Measurements from ENCODE around the gene BUB1B.
"Not testable (repeated sequence)": the region's sequence is repeated elsewhere in the genome, so short reads cannot be mapped to it uniquely, and the experiment has no call there.

BUB1B gene

GRCh38 chr15:40136470-40137302 lies 24.2 kb upstream of the BUB1B start:
- DNase-seq (ENCODE audit: low read depth in 3 of 3), result no peak

- no peak for DNase-seq (ENCODE audit: low read depth in 3 of 3)
These were observed 23.3 kb upstream of the BUB1B start for GRCh38 chr15:40137303-40138200.

- not testable (repeated sequence) for DNase-seq (ENCODE audit: low read depth in 3 of 3)
These were observed 22.7 kb upstream of the BUB1B start for GRCh38 chr15:40138201-40138570.

- no peak for DNase-seq (ENCODE audit: low read depth in 3 of 3)
These were observed 18.4 kb upstream of the BUB1B start for GRCh38 chr15:40142428-40142827.

GRCh38 chr15:40146037-40146436 lies 14.8 kb upstream of the BUB1B start:
- DNase-seq (ENCODE audit: low read depth in 3 of 3), result no peak

- DNase-seq (ENCODE audit: low read depth in 3 of 3), result no peak
These were observed 11.5 kb upstream of the BUB1B start for GRCh38 chr15:40149339-40149738.

- no peak for DNase-seq (ENCODE audit: low read depth in 3 of 3)
These were observed 10.5 kb upstream of the BUB1B start for GRCh38 chr15:40150163-40150925.

GRCh38 chr15:40151499-40151898 lies 9.4 kb upstream of the BUB1B start:
- no peak for DNase-seq (ENCODE audit: low read depth in 3 of 3)

- DNase-seq (ENCODE audit: low read depth in 3 of 3), result no peak
These were observed 8.9 kb upstream of the BUB1B start for GRCh38 chr15:40151991-40152390.

GRCh38 chr15:40154821-40155220 lies 6.0 kb upstream of the BUB1B start:
- DNase-seq (ENCODE audit: low read depth in 3 of 3), result not testable (repeated sequence)

- DNase-seq (ENCODE audit: low read depth in 3 of 3), result no peak
These were observed 5.5 kb upstream of the BUB1B start for GRCh38 chr15:40155270-40155910.

- no peak for DNase-seq (ENCODE audit: low read depth in 3 of 3)
These were observed 3.0 kb upstream of the BUB1B start for GRCh38 chr15:40157778-40158447.

- no peak for DNase-seq (ENCODE audit: low read depth in 3 of 3)
These were observed 848 bp upstream of the BUB1B start for GRCh38 chr15:40160021-40160420.

GRCh38 chr15:40161693-40162391 lies 973 bp downstream of the BUB1B start:
- no peak for DNase-seq (ENCODE audit: low read depth in 3 of 3)

GRCh38 chr15:40162552-40162951 lies 1.7 kb downstream of the BUB1B start:
- DNase-seq (ENCODE audit: low read depth in 3 of 3), result no peak

GRCh38 chr15:40163657-40164416 lies 3.0 kb downstream of the BUB1B start:
- no peak for DNase-seq (ENCODE audit: low read depth in 3 of 3)

GRCh38 chr15:40167374-40167773 lies 6.5 kb downstream of the BUB1B start:
- not testable (repeated sequence) for DNase-seq (ENCODE audit: low read depth in 3 of 3)

- DNase-seq (ENCODE audit: low read depth in 3 of 3), result no peak
These were observed 14.3 kb downstream of the BUB1B start for GRCh38 chr15:40175160-40175559.

GRCh38 chr15:40182358-40183029 lies 21.6 kb downstream of the BUB1B start:
- DNase-seq (ENCODE audit: low read depth in 3 of 3), result no peak
